HG03571 (cell line): ENCODE results near the gene SLC22A1.
"Not testable (repeated sequence)": the region's sequence is repeated elsewhere in the genome, so short reads cannot be mapped to it uniquely, and the experiment has no call there.

ENCODE experiments used
- ATAC-seq: cut with Tn5 transposase; IDR thresholded peaks from one replicate; pipeline ENCODE4 v1.9.1; 2021; ENCODE audit not compliant: unreplicated experiment

The SLC22A1 gene

DNA sequence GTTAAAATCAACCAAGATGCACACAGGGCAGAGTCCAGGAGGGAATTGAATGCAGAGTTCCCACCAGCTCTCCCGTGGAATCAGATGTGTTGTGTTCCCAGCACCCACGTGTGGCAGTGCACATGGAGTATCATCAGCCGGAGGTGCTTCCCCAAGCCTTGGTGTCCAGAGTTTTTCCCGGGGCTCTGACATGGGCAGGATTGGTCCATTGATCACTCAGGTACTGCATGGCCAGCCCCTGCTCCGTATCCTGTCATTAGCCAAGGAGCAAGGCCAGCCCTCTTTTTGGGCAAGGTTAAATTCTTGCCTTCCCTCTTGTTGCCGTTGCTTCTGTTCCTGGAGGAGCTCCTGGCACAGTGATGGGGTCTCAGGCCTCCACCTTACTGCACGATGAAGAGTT is 28.6 kb upstream of the SLC22A1 start:
- ATAC-seq = no peak

DNA sequence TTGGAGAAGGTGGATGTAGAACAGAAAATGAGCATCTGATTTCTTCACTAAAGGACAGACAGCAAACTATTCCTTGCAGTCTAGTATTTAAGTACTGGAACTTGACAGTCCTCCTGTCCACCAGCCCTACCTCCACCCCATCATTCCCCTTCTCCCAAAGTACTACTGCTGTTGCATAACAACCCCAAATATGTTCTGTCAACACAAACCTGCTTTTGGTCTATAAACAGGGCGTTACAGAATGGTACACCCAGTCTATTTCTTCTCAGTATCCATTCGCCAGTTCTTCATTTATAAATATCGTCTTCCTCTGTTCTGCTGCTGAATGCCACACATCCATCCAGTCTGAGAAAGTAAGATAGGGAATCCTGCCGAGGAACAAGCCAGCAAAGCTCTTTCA is 27.7 kb upstream of the SLC22A1 start:
- ATAC-seq = no peak

DNA sequence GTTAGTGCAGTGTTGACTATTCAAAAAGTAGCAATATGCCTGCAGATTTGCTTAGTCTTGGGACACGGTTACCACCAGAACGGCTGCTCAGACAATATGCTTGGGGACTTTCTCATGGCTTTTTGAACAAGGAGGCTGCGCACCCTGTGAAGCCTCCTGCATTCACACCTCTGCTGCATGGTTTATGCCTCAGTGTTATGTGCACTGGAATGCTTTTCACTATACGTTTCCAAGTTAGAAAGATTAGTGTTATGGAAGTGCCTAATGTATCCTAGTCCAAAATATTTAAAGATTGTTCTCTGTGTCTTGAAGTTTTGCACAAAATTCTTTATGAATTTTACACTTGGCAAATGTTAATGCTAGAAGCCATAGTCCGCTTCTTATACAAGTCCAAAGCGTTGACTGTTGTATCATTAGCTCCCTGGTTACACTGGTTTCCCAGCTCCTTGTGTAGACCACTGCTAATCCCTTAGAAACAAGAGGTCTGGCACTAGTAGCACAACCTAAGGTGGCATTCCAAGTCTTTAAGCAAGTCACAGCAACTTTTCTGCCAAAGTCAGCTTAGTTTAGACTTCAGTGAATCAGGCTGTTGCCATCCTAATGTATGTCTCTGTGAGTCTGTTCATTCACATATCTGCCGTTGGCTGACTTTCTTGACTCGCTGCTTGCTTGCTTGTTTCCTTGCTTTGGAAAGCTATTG is 26.3 kb upstream of the SLC22A1 start:
- ATAC-seq = no peak

DNA sequence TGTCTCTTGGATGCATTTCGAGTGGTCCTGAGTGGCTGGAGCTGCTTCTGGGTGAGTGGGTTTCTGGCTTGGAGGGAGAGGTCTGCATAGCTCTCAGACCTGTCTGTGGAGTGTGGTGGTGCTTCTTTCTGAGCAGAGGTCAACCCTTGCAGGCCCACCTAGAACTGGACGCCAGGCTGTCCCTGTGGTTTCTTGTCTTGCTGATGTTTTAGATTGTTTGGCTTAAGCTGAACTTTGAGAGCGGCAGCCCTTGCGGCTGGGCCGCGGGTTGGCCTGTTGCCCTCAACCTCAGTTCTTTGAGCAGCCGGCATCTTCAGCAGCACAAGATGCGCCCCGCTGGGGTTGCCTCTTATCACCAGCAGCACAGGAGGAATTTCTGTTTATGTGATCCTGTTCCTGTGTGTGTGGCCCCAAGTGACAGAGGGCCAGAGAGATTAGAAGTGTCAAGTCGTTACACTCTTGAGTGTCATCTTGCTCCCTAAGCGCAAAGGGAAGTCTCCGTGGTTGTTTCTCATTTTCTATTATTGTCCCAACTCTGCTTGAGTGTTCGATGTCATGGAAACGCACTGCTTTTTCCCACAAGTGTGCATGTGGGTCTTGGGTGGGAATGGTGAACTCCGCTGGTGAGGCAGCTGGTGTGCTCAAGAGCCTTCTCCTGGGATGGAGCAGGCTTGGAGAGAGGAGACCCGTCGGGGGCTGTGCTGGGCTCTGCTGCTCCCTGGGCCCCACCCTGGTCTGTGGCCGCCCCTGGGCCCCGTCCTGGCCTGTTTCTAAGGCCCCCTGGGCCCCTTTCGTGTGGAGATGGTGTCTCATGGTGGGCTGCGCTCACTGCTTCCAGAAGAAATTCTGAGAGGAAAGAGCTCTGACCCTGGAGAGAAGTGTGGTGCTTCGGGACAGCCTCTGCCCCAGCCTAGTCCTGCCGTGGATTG is 20.1 kb upstream of the SLC22A1 start:
- ATAC-seq = no peak

DNA sequence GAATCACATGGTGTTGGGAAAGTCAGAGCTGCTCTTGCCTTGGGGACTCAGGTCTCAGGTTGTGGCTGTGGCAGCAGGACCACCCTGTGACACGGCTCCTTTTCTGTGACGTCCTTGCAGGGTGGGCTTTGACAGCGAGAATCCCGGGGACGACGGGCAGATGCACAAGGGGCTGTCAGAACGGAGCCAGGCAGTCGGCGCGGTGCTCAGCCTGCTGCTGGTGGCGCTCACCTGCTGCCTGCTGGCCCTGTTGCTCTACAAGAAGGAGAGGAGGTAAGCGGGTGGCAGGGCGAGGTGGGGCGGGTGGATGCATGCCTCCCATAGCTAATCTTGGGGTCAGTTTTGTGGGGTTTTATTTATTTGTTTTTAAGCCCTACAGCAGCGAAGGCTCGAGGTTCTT is 19.2 kb upstream of the SLC22A1 start:
- ATAC-seq = no peak

DNA sequence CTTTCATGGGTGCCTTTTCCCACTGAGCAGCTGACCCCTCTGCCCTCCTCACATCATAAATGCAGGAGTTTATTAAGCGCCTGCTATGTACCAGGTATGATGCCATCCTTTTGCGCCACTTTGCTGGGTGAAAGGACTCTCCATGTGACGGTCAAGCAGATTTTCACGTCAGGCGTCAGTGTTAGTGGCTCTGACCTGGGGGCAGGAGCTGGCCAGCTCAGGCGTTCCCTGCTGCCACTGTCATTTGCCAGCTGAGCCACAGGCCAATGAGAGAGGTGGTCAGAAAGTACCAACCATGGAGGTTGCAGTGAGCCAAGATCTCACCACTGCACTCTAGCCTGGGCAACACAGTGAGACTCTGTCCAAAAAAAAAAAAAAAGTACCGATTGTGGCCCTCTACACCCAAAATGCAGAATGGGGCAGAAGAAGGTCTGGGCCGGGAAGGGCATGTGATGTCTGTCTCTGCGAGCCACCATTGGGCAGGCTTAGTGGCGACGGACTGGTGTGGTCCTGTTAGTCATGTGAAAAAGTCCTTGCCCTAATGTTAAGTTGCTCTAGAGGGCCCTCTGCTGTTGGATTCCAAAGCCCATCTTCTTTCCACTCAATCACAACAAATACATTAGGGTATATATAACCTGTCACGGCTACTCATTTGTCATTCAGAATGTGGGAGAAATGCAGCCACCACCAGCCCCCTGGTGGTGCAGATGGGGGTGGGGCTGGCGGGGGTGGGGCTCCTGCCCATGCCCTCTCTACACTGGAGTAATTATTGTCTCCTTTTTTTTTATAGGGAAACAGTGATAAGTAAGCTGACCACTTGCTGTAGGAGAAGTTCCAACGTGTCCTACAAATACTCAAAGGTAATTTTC is 18.4 kb upstream of the SLC22A1 start:
- no peak for ATAC-seq

DNA sequence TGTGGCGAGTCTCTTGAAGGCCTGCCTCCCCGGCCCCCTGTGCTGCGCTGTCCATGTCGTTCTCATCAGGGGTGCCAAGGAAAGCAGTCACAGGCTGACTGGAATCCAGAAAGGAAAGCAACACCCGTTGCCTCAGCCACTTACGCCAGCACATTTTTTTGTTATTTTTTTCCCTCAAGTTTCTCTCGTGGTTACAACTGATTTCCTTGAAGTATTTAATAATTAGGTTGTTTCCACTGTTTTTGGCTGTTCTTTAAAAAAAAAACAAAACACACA is 17.9 kb upstream of the SLC22A1 start:
- ATAC-seq = no peak

DNA sequence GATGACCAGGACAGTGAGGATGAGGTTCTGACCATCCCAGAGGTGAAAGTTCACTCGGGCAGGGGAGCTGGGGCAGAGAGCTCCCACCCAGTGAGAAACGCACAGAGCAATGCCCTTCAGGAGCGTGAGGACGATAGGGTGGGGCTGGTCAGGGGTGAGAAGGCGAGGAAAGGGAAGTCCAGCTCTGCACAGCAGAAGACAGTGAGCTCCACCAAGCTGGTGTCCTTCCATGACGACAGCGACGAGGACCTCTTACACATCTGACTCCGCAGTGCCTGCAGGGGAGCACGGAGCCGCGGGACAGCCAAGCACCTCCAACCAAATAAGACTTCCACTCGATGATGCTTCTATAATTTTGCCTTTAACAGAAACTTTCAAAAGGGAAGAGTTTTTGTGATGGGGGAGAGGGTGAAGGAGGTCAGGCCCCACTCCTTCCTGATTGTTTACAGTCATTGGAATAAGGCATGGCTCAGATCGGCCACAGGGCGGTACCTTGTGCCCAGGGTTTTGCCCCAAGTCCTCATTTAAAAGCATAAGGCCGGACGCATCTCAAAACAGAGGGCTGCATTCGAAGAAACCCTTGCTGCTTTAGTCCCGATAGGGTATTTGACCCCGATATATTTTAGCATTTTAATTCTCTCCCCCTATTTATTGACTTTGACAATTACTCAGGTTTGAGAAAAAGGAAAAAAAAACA is 16.6 kb upstream of the SLC22A1 start:
- ATAC-seq = no peak

DNA sequence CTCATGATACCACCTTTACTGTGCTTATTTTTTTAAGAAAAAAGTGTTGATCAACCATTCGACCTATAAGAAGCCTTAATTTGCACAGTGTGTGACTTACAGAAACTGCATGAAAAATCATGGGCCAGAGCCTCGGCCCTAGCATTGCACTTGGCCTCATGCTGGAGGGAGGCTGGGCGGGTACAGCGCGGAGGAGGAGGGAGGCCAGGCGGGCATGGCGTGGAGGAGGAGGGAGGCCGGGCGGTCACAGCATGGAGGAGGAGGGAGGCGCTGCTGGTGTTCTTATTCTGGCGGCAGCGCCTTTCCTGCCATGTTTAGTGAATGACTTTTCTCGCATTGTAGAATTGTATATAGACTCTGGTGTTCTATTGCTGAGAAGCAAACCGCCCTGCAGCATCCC is 15.6 kb upstream of the SLC22A1 start:
- ATAC-seq = no peak

DNA sequence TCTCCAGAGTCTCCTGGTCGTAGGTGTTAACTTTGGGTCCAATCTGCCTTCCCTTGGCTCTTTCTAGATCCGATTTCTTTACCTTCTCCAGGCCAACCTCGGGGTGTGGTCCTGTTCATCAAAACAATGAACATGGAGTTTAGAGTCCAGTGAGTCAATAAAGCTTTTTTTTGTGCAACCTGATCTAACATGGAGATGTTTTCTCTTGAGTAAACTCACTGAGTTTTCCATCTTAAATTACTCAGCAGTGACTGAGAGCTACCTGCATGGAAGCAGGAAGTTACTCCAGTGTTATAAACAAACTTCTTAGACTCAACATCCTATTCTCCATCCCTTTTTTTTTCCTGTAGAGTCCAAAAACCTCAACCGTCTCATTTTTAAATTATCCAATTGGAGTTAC is 14.9 kb upstream of the SLC22A1 start:
- no peak for ATAC-seq

DNA sequence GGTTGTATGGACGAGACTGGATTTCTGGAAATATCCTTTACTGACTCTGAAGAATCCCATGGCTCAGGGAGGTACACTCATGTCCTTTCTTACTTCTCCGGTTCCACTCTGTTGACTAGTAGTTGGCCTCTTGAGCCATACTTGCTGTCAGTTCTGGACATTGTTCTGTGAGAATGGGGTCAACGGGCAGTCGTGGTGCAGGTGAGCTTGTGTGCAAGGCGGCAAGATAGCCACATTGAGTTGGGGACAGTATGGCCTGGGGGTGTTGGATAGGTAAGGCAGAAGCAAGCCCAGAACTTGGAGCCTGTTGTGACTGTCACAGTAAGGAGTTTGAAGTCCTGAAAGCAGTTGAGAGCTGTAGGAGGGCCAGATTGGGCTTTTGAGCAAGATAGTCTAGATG is 13.5 kb upstream of the SLC22A1 start:
- ATAC-seq = no peak

DNA sequence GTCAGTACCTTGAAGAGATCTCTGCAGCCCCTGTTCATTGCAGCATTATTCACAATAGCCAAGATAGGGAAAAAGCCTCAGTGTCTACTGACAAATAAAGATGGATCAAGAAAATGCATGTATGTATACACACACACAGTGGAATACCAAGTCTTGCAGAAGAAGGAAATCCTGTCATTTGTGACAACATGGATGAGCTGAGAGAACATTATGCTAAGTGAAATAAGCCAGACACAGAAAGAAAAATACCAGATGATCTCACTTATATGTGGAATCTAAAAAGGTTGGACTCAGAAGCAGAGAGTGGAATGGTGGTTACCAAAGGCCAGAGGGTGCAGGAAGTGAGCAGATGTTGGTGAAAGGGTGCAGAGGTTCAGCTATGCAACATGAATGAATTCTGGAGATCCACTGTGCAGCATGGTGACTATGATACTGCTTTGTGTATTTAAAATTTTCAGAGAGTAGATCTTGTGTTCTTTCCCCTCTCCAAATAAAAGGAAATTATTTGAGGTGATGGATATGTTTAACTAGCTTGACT is 11.0 kb upstream of the SLC22A1 start:
- ATAC-seq = no peak

DNA sequence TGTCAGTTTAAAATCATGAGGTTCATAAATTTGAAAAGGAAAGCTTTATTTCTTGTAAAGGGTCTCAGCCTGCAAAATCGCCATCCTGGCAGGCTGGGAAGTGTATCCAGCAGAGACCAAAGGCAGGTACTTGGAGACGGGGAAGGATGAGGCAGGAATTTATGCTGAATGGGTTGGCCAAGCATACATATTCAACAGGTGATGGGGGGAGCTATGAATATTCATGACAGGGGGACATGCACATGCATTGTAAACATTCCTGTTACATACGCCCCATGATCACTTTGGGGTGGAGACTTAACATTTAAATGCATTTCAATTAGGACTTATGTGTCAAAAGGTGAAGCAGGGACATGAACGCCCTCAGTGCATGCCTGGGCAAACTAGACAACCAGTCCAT is 9.8 kb upstream of the SLC22A1 start:
- ATAC-seq = no peak

DNA sequence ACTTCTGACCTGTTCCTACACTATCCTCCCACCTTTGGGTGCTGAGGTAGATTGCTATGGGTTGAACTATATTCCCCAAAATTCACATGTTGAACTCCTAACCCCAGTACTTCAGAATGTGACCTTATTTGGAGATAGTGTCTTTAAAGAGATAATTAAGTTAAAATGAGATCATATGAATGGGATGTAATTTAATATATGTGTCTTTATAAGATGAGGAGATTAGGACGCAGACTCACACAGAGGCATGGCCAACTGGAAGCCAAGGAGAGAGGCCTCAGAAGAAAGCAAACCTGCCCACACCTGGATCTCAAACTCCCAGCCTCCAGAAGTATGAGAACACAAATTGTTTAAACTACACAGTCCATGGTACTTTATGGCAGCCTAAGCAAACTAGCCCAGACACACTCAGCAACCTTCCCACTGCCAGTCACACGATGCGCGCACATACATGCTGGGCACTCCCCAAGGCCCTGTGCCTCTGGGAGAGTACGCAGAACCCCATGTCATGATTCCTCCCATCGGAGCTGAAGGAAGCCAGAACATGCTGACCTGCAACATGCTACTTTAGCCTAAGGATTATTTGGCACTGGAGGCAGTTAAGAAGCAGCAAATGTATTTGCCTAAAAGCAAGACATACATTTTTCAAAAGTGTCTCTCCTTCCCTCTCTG is 8.9 kb upstream of the SLC22A1 start:
- ATAC-seq = no peak

DNA sequence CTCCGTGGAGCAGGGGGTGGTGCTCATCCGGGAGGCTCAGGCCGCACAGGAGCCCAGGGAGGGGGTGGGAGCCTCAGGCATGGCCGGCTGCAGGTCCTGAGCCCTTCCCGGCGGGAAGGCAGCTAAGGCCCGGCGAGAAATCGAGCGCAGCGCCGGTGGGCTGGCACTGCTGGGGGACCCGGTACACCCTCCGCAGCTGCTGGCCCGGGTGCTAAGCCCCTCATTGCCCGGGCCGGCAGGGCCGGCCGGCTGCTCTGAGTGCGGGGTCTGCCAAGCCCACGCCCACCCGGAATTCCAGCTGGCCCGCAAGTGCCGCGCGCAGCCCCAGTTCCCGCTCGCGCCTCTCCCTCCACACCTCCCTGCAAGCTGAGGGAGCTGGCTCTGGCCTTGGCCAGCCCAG is 7.1 kb upstream of the SLC22A1 start:
- ATAC-seq = not testable (repeated sequence)

DNA sequence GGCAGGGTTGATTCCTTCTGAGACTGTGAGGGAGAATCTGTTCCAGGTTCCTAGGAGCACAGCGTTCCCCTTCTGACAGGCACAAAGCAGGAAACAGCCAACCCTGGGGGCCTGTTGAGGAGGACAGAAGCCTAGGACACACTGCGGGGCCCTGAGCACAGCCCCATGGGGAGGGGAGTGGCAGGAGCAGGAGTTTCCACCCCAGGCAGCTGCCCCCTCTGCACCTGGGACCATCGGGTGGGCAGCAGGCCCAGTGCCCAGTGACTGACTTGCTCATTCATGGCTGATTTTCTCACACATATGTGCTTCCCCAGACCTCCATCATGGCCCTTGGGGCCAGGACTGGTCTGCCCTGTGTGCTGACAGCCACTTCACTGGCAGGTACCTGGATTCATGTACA is 6.2 kb upstream of the SLC22A1 start:
- no peak for ATAC-seq

DNA sequence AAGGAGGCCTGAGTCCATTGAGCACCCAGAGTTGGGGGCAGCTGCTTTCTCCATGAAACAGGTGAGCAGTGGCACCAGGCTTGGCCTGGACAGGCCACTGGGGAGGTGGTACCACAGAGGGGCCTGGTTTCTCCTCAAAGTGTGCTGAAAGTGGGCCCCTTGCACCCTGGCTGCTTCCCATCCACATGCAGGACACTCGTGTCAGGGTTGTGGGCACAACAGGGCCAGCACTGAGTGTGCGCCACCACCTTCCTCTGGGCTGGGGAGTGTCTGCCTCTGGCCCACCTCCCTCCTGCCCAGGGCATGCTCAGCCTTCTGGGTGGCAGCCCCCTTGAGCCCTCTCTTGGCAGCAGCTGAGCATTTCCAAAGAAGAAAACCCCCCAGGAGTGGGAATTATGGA is 5.2 kb upstream of the SLC22A1 start:
- ATAC-seq = no peak

DNA sequence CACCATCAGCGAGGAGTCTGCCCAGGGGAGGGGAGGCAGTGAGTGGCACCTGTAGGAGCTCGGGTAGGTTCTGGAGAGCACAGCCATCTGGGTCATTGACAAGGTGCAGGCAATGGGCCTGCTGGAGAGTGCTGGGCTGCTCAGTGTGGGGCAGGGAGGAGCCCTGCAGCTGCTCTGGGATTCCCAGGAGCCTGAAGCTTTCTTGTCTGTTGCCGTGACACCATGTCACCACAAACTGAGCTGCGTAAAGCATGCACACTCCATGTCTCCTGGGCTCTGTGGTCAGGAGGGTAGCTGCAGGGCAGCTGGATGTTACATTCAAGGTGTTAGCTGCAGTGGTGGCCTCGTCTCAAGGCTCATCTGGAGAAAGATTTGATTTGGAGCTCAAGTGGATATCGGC is 4.5 kb upstream of the SLC22A1 start:
- ATAC-seq = no peak

DNA sequence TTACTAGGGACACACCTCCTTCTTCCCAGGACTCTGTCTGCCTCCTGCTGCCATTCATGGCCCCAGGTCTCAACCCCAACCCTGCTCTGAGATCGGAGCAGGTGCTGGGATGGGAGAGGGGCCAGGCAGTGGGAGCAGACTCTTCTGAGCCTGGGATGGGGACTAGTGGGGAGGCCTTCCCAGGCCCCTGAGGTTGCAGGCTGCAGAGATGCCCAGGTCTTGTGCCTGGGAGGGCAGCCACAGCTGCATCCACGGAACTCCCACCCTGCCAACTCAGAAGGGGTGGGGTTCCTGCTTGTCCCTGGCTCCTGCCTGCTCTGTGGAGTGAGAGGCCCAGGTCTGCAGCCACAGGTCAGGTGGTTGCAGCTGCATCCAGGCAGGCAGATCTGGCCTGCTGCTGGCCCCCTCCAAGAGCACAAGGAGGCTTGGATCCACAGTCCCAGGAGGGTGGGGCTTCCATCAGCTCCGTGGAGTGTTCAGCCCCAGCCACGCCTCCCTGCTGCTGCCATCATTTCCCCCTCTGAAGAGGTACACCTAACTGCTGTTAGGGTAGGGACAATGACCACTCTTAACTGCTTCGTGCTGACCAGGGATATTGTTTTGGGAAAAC is 2.9 kb upstream of the SLC22A1 start:
- ATAC-seq = no peak

DNA sequence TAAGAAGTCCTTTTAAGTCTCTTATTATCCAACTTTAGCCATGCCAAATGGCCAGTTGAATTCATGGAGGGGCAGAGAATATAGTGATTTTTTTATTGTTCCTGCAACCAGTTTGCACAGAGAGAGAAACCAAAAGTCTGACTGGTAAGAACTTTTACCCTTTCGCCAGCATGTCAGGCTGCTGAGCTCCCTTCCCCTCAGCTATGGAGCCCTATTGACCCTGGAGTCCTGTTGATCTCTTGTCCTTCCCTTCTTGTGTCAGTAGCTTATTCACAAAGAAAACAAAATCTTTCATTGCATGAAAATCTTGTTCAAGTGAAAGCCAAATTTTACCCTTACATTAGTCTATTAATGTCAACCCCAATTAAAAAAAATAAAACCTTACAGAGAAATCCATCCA is 1.5 kb upstream of the SLC22A1 start:
- no peak for ATAC-seq
